Measurements from ENCODE around the gene MYO3B.

GRCh38 chr2:170582313-170582712, 404.4 kb downstream of the MYO3B start:
- TF ChIP-seq CTCF (IDR thresholded peaks at IDR 0.05; ENCODE audit: extremely low read depth in 1 of 2, insufficient read depth in 1 of 2, low read depth in 1 of 2, low read length in 2 of 2) (no peak), POLR2A (IDR thresholded peaks at IDR 0.05; ENCODE audit: low read depth, low read length) (no peak), POLR2AphosphoS5 (IDR thresholded peaks at IDR 0.05; ENCODE audit: insufficient read depth, low read depth, low read length) (no peak), EZH2 (IDR thresholded peaks at IDR 0.05; ENCODE audit: borderline replicate concordance, low read depth, low read length, severe bottlenecking) (no peak)
